Measurements from ENCODE around the gene FAM217A. TPM values are rescaled to one million over a fixed set of nuclear protein-coding genes. Genes with fewer than 3 reads are reported as not detected.
A peak's percentile ranks its signal among the peaks of the same experiment; 100 is the strongest.

FAM217A gene
- not detected in 2 replicates for total RNA-seq (2022)
- percentile 4 among the genes with signal in this experiment for Bru-seq, nascent RNA
- BruChase-seq, experiment 1, labeled RNA remaining after a 2-hour chase = not detected
- BruChase-seq, experiment 2, labeled RNA remaining after a 6-hour chase = not detected
- long read RNA-seq, partial matches to known transcripts = 0 of 3 reads
- long read RNA-seq, other reads (novel, unspliced or antisense) = 3 of 3 reads

- CTCF ChIA-PET = no interaction called here
- Histone ChIP-seq H3K4me1 (no peaks in the 10 kb centered on the region), H3K36me3 (ENCODE audit: control insufficient read depth, insufficient read depth, low read length) (no peaks in the 10 kb centered on the region), H3K9me3 (no peaks in the 10 kb centered on the region), H3K27me3 (replicated peaks; ENCODE audit: control insufficient read depth, insufficient read depth, low read length) (no peaks in the 10 kb centered on the region), H3K4me3 (ENCODE audit: low read depth, low read length) (no peak within 1 kb of the TSS)
- peaks cover 6% of the 10 kb centered on the region for H3K4me1 Mint-ChIP-seq (ENCODE audit: low read depth, unreplicated experiment)
- no peaks in the 10 kb centered on the region for H3K27me3 Mint-ChIP-seq (ENCODE audit: insufficient read depth, unreplicated experiment)
- BruUV-seq (replicated peaks) = no TSS peak
- H3K4me3 Mint-ChIP-seq (ENCODE audit: unreplicated experiment) = no peak within 1 kb of the TSS
- no peaks in the 10 kb centered on the region for H3K9me3 Mint-ChIP-seq (ENCODE audit: unreplicated experiment)
- no peak for TF ChIP-seq CTCF (IDR thresholded peaks at IDR 0.05; ENCODE audit: insufficient read depth in 1 of 2, low read depth in 1 of 2, low read length in 1 of 2, severe bottlenecking in 1 of 2, unreplicated experiment in 1 of 2)
- H3K27ac Mint-ChIP-seq (ENCODE audit: unreplicated experiment) = no peak within 1 kb of the TSS
- intact Hi-C loops (cut with micrococcal nuclease; ENCODE audit: unreplicated experiment) = no loop called here
- DNase-seq = no peak
- POLR2A ChIA-PET = no interaction called here
- H3K36me3 Mint-ChIP-seq (ENCODE audit: insufficient read depth, unreplicated experiment) = no peaks in the 10 kb centered on the region
These were observed at the start of gene FAM217A for GRCh38 chr6:4078691-4079471. Gene FAM217A, minus strand, starts transcription at chr6:4079137. Its CDS starts 1,723 bp downstream, at chr6:4077414.

GRCh38 chr6:4128072-4128471 is 49.1 kb upstream of the FAM217A start:
- Histone ChIP-seq H3K36me3 (ENCODE audit: control insufficient read depth, insufficient read depth, low read length) (peaks cover 1% of the 10 kb centered on the region; the same call in 1 of the 2 replicates), H3K9me3 (no peaks in the 10 kb centered on the region), H3K4me3 (ENCODE audit: low read depth, low read length) (no peak overlapping the region), H3K27me3 (replicated peaks; ENCODE audit: control insufficient read depth, insufficient read depth, low read length) (no peaks in the 10 kb centered on the region), H3K4me1 (peaks cover 32% of the 10 kb centered on the region)
- no peak overlapping the region for H3K27ac Mint-ChIP-seq (ENCODE audit: unreplicated experiment)
- no peaks in the 10 kb centered on the region for H3K9me3 Mint-ChIP-seq (ENCODE audit: unreplicated experiment)
- ChIA-PET POLR2A (no interaction called here), CTCF (no interaction called here)
- DNase-seq = no peak
- intact Hi-C loops (cut with micrococcal nuclease; ENCODE audit: unreplicated experiment) = no loop called here
- TF ChIP-seq CTCF (IDR thresholded peaks at IDR 0.05; ENCODE audit: insufficient read depth in 1 of 2, low read depth in 1 of 2, low read length in 1 of 2, severe bottlenecking in 1 of 2, unreplicated experiment in 1 of 2) = no peak
- peaks cover 5% of the 10 kb centered on the region for H3K36me3 Mint-ChIP-seq (ENCODE audit: insufficient read depth, unreplicated experiment)
- no peak overlapping the region for H3K4me3 Mint-ChIP-seq (ENCODE audit: unreplicated experiment)
- no TSS peak for BruUV-seq (replicated peaks)
- peaks cover 29% of the 10 kb centered on the region for H3K4me1 Mint-ChIP-seq (ENCODE audit: low read depth, unreplicated experiment)
- H3K27me3 Mint-ChIP-seq (ENCODE audit: insufficient read depth, unreplicated experiment) = no peaks in the 10 kb centered on the region

GRCh38 chr6:4125933-4126864 is 47.3 kb upstream of the FAM217A start:
- CTCF ChIA-PET = interaction anchor here (0.7 to 2.8 kb wide), 2 partner anchors 10 to 71 kb away, joined by 3 to 14 read pairs; partner anchors contain the start of gene ECI2
- peak in 1 of 2 experiments; percentile 27 for TF ChIP-seq CTCF (IDR thresholded peaks at IDR 0.05; ENCODE audit: insufficient read depth in 1 of 2, low read depth in 1 of 2, low read length in 1 of 2, severe bottlenecking in 1 of 2, unreplicated experiment in 1 of 2)
- POLR2A ChIA-PET = interaction anchor here (0.8 to 1.9 kb wide), 2 partner anchors 9 to 10 kb away, joined by 3 to 13 read pairs; partner anchors contain the start of gene ECI2
- no peaks in the 10 kb centered on the region for H3K27me3 Mint-ChIP-seq (ENCODE audit: insufficient read depth, unreplicated experiment)
- intact Hi-C loops (cut with micrococcal nuclease; ENCODE audit: unreplicated experiment) = loop anchor here (1.0 kb wide), 2 partner anchors 8 to 29 kb away; no protein-coding TSS in a partner anchor
- H3K4me1 Mint-ChIP-seq (ENCODE audit: low read depth, unreplicated experiment) = peaks cover 25% of the 10 kb centered on the region
- peak overlapping the region; percentile 31 for H3K4me3 Mint-ChIP-seq (ENCODE audit: unreplicated experiment)
- BruUV-seq (replicated peaks) = no TSS peak
- Histone ChIP-seq H3K9me3 (no peaks in the 10 kb centered on the region), H3K4me3 (ENCODE audit: low read depth, low read length) (no peak overlapping the region), H3K36me3 (ENCODE audit: control insufficient read depth, insufficient read depth, low read length) (no peaks in the 10 kb centered on the region), H3K27me3 (replicated peaks; ENCODE audit: control insufficient read depth, insufficient read depth, low read length) (no peaks in the 10 kb centered on the region), H3K4me1 (peaks cover 32% of the 10 kb centered on the region)
- no peaks in the 10 kb centered on the region for H3K9me3 Mint-ChIP-seq (ENCODE audit: unreplicated experiment)
- H3K27ac Mint-ChIP-seq (ENCODE audit: unreplicated experiment) = peak overlapping the region; percentile 65
- peaks cover 5% of the 10 kb centered on the region for H3K36me3 Mint-ChIP-seq (ENCODE audit: insufficient read depth, unreplicated experiment)
- DNase-seq = peak in 1 of 2 experiments; percentile 46
